NCI-H1092 (cell line): ENCODE measurements around the gene CDC25C.
"Not testable (repeated sequence)": the region's sequence is repeated elsewhere in the genome, so short reads cannot be mapped to it uniquely, and the experiment has no call there.

Experiments used
- DNase-seq: peaks from one replicate; lab custom pipeline; 2025; lab: John Stamatoyannopoulos, UW

CDC25C gene

GRCh38 chr5:138344887-138345622 is 13.5 kb upstream of the CDC25C start:
- DNase-seq: no peak

- no peak for DNase-seq
Measured at GRCh38 chr5:138340008-138340407, 8.4 kb upstream of the CDC25C start.

- DNase-seq: no peak
Measured at GRCh38 chr5:138339464-138339863, 7.9 kb upstream of the CDC25C start.

- no peak for DNase-seq
Measured at GRCh38 chr5:138339091-138339456, 7.5 kb upstream of the CDC25C start.

GRCh38 chr5:138338411-138339090 is 6.9 kb upstream of the CDC25C start:
- DNase-seq: no peak

- peak; percentile 81 for DNase-seq
Measured at GRCh38 chr5:138337685-138338410, 6.2 kb upstream of the CDC25C start, which contains the start of gene FAM53C. Gene FAM53C (plus strand): TSS chr5:138338266. CDS start chr5:138341336, 3,070 bp downstream.

GRCh38 chr5:138336952-138337684 is 5.5 kb upstream of the CDC25C start:
- no peak for DNase-seq

- DNase-seq: no peak
Measured at GRCh38 chr5:138334867-138335447, 3.4 kb upstream of the CDC25C start.

GRCh38 chr5:138330813-138331448 is 673 bp downstream of the CDC25C start:
- no peak for DNase-seq

GRCh38 chr5:138318211-138318610 is 13.4 kb downstream of the CDC25C start:
- DNase-seq: not testable (repeated sequence)

- no peak for DNase-seq
Measured at GRCh38 chr5:138316355-138316754, 15.2 kb downstream of the CDC25C start.

GRCh38 chr5:138315751-138316278 is 15.8 kb downstream of the CDC25C start:
- DNase-seq: no peak

- DNase-seq: no peak
Measured at GRCh38 chr5:138305797-138306196, 25.8 kb downstream of the CDC25C start.

GRCh38 chr5:138303372-138303771 is 28.2 kb downstream of the CDC25C start:
- DNase-seq: no peak

- no peak for DNase-seq
Measured at GRCh38 chr5:138289296-138289695, 42.3 kb downstream of the CDC25C start.

GRCh38 chr5:138287246-138287645 is 44.4 kb downstream of the CDC25C start:
- DNase-seq: no peak

- DNase-seq: peak; percentile 0
Measured at GRCh38 chr5:138282920-138283742, 48.5 kb downstream of the CDC25C start.

- DNase-seq: no peak
Measured at GRCh38 chr5:138280915-138281314, 50.7 kb downstream of the CDC25C start.

GRCh38 chr5:138276402-138277054 is 55.1 kb downstream of the CDC25C start:
- peak; percentile 63 for DNase-seq

- no peak for DNase-seq
Measured at GRCh38 chr5:138275895-138276294, 55.7 kb downstream of the CDC25C start.
